Raji (cell line): Measurements from ENCODE around the gene BCL2.

Experiments used
- POLR2A ChIP-seq: IDR thresholded peaks from 2 replicates; pipeline ENCODE4 v1.6.1; 2011; ENCODE audit warnings: low read depth, low read length, control low read depth; ENCODE audit not compliant: insufficient read depth

The BCL2 gene

DNA sequence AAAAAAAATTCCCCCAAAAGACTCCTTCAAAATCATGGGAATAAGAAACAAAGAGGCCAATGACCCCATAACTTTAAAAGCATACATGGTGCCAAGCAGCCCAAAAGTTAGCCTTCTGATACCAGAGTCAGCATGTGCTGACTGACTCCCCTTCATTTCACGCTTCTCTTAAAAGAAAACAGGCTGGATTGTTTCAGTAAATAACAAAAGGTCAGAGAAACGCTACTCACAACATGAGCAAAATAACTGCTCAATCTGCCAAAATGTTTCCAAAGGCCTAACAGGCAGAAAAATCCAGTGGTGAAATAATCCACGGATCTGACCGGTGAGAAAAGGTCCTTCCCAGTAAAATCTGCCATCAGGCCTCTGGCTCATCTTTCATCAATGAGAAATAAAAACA is 71.6 kb downstream of the BCL2 start:
- no peak for TF ChIP-seq POLR2A

GRCh38 chr18:63247506-63247905 is 72.1 kb downstream of the BCL2 start:
- TF ChIP-seq POLR2A = no peak

GRCh38 chr18:63245600-63245999 is 74.0 kb downstream of the BCL2 start:
- TF ChIP-seq POLR2A = no peak

GRCh38 chr18:63244607-63245006 is 75.0 kb downstream of the BCL2 start:
- TF ChIP-seq POLR2A = no peak

DNA sequence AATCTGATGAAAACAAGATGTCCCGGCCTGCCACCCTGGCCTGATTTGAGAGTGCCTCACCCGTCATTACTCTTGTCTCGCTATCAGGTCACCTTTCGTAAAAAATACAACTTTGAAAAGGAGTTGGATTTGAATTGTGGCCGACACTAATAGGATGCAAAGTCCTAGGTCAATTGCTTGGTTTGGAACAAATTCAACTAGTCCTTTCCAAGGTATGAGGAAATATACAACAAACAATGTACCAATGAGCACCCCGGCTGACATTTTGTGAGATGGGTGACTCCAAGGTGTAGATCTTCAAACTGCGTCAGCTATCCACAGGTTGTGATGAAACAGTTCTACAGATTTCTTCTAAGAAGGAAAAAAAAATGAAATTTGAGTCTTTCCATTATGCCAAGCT is 77.8 kb downstream of the BCL2 start:
- TF ChIP-seq POLR2A = no peak

- TF ChIP-seq POLR2A = no peak
Measured at GRCh38 chr18:63241317-63241712, 78.3 kb downstream of the BCL2 start.

- TF ChIP-seq POLR2A = no peak
Measured at GRCh38 chr18:63240531-63241316, 78.8 kb downstream of the BCL2 start.

DNA sequence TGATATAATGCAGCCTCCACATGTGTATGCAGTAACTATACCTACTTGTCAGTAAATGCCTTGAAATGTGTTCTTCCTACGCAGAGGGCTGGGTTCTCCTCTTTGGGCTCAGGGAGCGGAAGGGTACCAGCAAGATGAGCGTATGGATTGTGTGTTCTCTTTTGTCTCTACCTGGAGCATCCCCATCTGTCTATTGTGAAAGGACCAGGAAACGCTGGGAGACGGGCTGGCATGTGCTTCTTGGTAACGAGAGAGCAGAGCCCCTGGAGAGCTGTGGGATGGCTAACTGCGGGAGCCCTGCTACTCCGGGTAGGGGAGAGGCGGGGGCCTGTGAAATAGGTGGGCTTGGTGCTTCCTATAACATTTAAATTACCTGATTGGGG is 80.9 kb downstream of the BCL2 start:
- TF ChIP-seq POLR2A = no peak

DNA sequence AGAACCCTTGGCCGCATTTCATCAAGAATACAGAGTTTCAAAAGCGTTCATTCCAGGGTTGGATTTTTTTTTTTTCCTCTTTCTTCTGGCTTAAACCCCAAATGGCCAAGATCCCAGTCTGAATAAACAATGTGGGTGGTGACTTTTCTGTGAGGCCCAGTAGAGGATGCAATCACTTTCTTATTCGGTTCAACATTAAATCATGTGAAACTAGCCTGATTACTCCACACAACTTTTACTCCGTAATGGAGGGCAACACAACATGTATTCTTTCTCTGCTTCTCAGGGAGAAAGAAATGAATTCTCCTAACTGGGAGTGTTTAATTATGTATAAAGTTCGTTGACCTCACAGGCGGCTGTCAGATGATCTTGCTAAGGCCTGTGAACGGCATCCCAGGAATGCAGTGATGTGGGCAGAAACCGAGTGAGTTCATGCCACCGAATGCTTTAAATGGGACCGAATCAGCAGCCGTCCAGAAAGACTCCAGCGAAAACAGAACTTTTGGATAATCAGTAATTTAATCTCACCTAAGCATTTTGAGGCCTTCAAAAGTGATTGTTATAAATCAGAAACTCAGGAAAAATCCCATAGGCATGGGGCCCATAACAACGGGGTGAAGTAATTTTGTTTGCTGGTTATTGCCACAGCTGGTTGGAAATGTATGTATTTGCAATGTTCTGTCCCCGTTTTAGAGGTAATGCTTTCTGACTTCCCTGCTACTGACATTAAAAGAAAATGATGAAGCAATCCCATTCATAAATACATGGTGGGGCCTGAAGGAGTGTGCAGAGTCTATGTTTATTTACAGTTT is 81.5 kb downstream of the BCL2 start:
- TF ChIP-seq POLR2A = no peak

GRCh38 chr18:63236921-63237846 is 82.4 kb downstream of the BCL2 start:
- no peak for TF ChIP-seq POLR2A

GRCh38 chr18:63236406-63236805 is 83.2 kb downstream of the BCL2 start:
- TF ChIP-seq POLR2A = no peak

- TF ChIP-seq POLR2A = no peak
Measured at GRCh38 chr18:63234841-63235240, 84.7 kb downstream of the BCL2 start.

GRCh38 chr18:63234432-63234831 is 85.1 kb downstream of the BCL2 start:
- TF ChIP-seq POLR2A = no peak

DNA sequence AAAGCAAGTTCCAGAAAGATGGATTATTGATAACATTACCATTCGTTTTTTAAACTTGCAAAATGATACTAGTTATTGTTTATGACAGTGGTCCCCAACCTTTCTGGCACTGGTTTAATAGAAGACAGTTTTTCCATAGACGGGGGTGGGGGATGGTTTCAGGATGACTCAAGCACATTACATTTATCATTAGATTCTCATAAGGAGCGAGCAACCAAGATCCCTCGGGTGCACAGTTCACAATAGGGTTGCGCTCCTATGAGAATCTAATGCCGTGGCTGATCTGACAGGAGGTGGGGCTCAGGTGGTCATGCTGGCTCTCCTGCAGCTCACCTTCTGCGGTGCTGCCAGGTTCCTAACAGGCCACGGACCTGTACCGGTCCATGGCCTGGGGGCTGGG is 86.2 kb downstream of the BCL2 start:
- TF ChIP-seq POLR2A = no peak

- TF ChIP-seq POLR2A = no peak
Measured at GRCh38 chr18:63232826-63233225, 86.7 kb downstream of the BCL2 start.
